ENCODE data around the gene FNBP1. TPM values are rescaled to one million over a fixed set of nuclear protein-coding genes. Genes with fewer than 3 reads are reported as not detected.

Gene FNBP1
- total and polyA plus RNA-seq, 2 of the 8 experiments (the other 6 are each of a cell fraction or from before 2014, with no cell fraction given), result 7.2 to 40.9 TPM

GRCh38 chr9:129880654-129881546, 162.1 kb downstream of the FNBP1 start:
- Histone ChIP-seq H3K27me3 (replicated peaks in 1 of 4; ENCODE audit: control insufficient read depth in 3 of 4, extremely low read depth in 1 of 4, insufficient read depth in 3 of 4, low read length in 3 of 4) (no peaks in the 10 kb centered on the region), H3K23ac (ENCODE audit: insufficient read length) (no peak overlapping the region), H4K8ac (ENCODE audit: extremely low read depth, insufficient read depth, low read length) (no peak overlapping the region), H3K23me2 (ENCODE audit: low read depth, low read length) (peaks cover 5% of the 10 kb centered on the region; the same call in 1 of the 2 replicates), H3K4me1 (replicated peaks in 1 of 4; ENCODE audit: control insufficient read depth in 3 of 4, insufficient read depth in 4 of 4, low read length in 3 of 4) (peaks cover 0 to 18% (median 15%) of the 10 kb centered on the region in 4 experiments; a peak in 6 of 7 replicates), H4K91ac (replicated peaks; ENCODE audit: insufficient read length, low read length) (no peak overlapping the region), H2AFZ (ENCODE audit: low read length) (no peak overlapping the region), H2BK12ac (ENCODE audit: low read depth, low read length) (no peak overlapping the region), H2AK5ac (ENCODE audit: low read depth, low read length) (no peak overlapping the region), H3K27ac (ENCODE audit: low read depth, low read length) (no peak overlapping the region), H3K79me1 (ENCODE audit: low read depth, low read length) (no peaks in the 10 kb centered on the region), H3K4ac (replicated peaks; ENCODE audit: insufficient read length, low read depth, low read length) (no peak overlapping the region), H3K79me2 (ENCODE audit: control insufficient read depth in 1 of 2, insufficient read depth in 2 of 2, low read length in 2 of 2) (no peaks in the 10 kb centered on the region), H4K20me1 (replicated peaks in 1 of 2; ENCODE audit: control insufficient read depth in 1 of 2, insufficient read depth in 2 of 2, low read length in 2 of 2) (no peaks in the 10 kb centered on the region), H3K9ac (replicated peaks in 1 of 4; ENCODE audit: extremely low read depth in 1 of 4, low read depth in 3 of 4, low read length in 3 of 4) (no peak overlapping the region), H3K14ac (ENCODE audit: insufficient read length) (no peak overlapping the region), H3K4me3 (ENCODE audit: extremely low read depth in 1 of 4, insufficient read depth in 2 of 4, low read depth in 3 of 4, low read length in 4 of 4) (no peak overlapping the region), H3K4me2 (ENCODE audit: insufficient read depth in 1 of 2, low read depth in 2 of 2, low read length in 2 of 2) (no peak overlapping the region; a peak in 1 of 4 replicates), H3K36me3 (ENCODE audit: control insufficient read depth in 2 of 4, insufficient read depth in 4 of 4, low read length in 3 of 4) (peaks cover 0 to 4% (median 0%) of the 10 kb centered on the region in 4 experiments; a peak in 2 of 8 replicates), H4K5ac (ENCODE audit: insufficient read length, low read depth, low read length) (no peak overlapping the region), H3K18ac (ENCODE audit: extremely low read depth, low read length) (no peak overlapping the region), H3K9me3 (ENCODE audit: insufficient read depth in 2 of 2, low read depth in 1 of 2, low read length in 1 of 2) (no peaks in the 10 kb centered on the region), H2BK15ac (ENCODE audit: low read length) (no peak overlapping the region), H3K56ac (replicated peaks; ENCODE audit: insufficient read length, low read depth, low read length) (no peak overlapping the region), H2BK20ac (ENCODE audit: low read length) (no peak overlapping the region), H2BK5ac (ENCODE audit: low read depth, low read length) (no peak overlapping the region), H2BK120ac (replicated peaks; ENCODE audit: low read depth, low read length) (no peak overlapping the region)
- no peak for FAIRE-seq
- POLR2A ChIA-PET (ENCODE audit: partially characterized antibody), result no interaction called here
- 88% methylated on average over 26 of the region's 28 CpGs; no CpG with 5 or more reads in 1 of the 2 experiments for WGBS, 2 experiments (ENCODE audit: extremely low coverage in 1 of 2, insufficient coverage in 1 of 2, insufficient read length in 1 of 2, insufficient replicate concordance in 2 of 2, low coverage in 1 of 2, low lambda C conversion rate in 2 of 2, missing lambda C conversion rate in 1 of 2)
- DNase-seq (ENCODE audit: low read depth in 1 of 2, low spot score in 2 of 2), result no peak
- CTCF ChIA-PET (ENCODE audit: partially characterized antibody), result interaction anchor here (0.8 to 1.3 kb wide), 3 partner anchors 20 to 159 kb away, joined by 4 to 6 read pairs (median 5); no protein-coding TSS in a partner anchor
- no peak for TF ChIP-seq CTBP2 (IDR thresholded peaks at IDR 0.05; ENCODE audit: borderline replicate concordance, insufficient read depth, insufficient read length, low read length)
- no peak for TF ChIP-seq TEAD4 (IDR thresholded peaks at IDR 0.05; ENCODE audit: low read depth, low read length)
- no peak for TF ChIP-seq HDAC6 (IDR thresholded peaks at IDR 0.05; ENCODE audit: low read depth, low read length)
- no peak for TF ChIP-seq E2F6 (IDR thresholded peaks at IDR 0.05)
- TF ChIP-seq TAF7 (optimal IDR thresholded peaks at IDR 0.05; ENCODE audit: borderline replicate concordance, low read depth, low read length), result no peak
- TF ChIP-seq TCF12 (IDR thresholded peaks at IDR 0.05; ENCODE audit: low read depth, low read length), result no peak
